C4-2B (cell line): Measurements from ENCODE around the gene SCN1B.

ENCODE experiments used
- CTCF ChIP-seq: fragments of 450-650 bp; conservative IDR thresholded peaks from 2 replicates; pipeline ENCODE4 v1.5.1; 2017; ENCODE audit warnings: mild to moderate bottlenecking
- ZFX ChIP-seq: fragments of 450-650 bp; IDR thresholded peaks from 2 replicates; pipeline ENCODE4 v1.6.1; 2017

DNA sequence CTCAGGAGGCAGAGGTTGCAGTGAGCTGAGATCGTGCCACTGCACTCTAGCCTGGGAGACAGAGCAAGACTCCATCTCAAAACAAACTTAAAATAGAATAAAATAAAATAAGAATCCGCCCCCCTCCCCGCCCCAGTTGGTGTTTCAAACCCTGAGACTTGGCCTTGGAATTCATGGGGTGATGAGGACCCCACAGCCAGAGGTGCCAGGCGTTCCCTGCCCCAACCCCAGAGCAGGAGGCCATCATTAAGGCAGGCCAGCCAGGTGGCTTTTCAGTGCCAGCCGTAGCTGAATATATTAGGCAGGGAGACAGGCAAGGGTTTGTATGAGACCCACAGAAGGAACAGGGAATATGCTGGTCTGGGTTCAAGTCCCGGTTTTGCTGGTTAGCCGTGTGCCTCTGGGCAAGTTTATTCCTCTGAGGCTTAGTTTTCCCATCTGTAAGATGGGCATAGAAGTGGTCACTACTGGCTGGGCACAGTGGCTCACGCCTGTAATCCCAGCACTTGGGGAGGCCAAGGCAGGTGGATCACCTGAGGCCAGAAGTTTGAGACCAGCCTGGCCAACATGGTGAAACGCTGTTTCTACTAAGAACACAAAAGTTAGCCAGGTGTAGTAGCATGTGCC, 23.5 kb downstream of the SCN1B start:
- TF ChIP-seq CTCF (no peak), ZFX (no peak)
